Common myeloid progenitor, CD34-positive (primary cell): Measurements from ENCODE around the gene IQCN.

Experiments used
- CTCF ChIA-PET: fragments of 350-600 bp; sonication (Branson Sonifier 250); formaldehyde crosslinking; loops from one replicate; lab custom pipeline; 2021; ENCODE audit warnings: antibody characterized with exemption; lab: Charles Lee
- POLR2A ChIA-PET: fragments of 350-600 bp; sonication (Branson Sonifier 250); formaldehyde crosslinking; loops from one replicate; lab custom pipeline; 2021; ENCODE audit warnings: antibody characterized with exemption; lab: Charles Lee
- DNase-seq, 3 donors: peaks; one replicate each; pipeline versions ENCODE4 v3.0.0 to v3.0.0-alpha.2; 2013
- H3K27ac ChIP-seq, 2 experiments: 1 replicate in 1 of 2; 2 replicates in 1 of 2; pipeline ENCODE4 v1.7.0; 2013; ENCODE audit warnings: inconsistent platforms in 2 of 2, low read length in 2 of 2, mild to moderate bottlenecking in 2 of 2, low read depth in 1 of 2, moderate library complexity in 1 of 2; ENCODE audit not compliant: severe bottlenecking in 2 of 2, insufficient read depth in 1 of 2, poor library complexity in 1 of 2
- H3K27me3 ChIP-seq, 5 experiments: replicated peaks in 2 of 5; 1 replicate in 3 of 5; 2 replicates in 2 of 5; pipeline versions ENCODE4 v1.6.1 to v1.7.0; 2013; ENCODE audit warnings: low read length in 4 of 5, mild to moderate bottlenecking in 2 of 5, moderate library complexity in 2 of 5, inconsistent platforms in 1 of 5; ENCODE audit not compliant: insufficient read depth in 5 of 5, control insufficient read depth in 4 of 5
- H3K36me3 ChIP-seq, 4 experiments: 1 replicate in 2 of 4; 2 replicates in 2 of 4; pipeline versions ENCODE4 v1.6.1 to v1.7.0; 2013; ENCODE audit warnings: low read length in 3 of 4, control low read depth in 1 of 4, mild to moderate bottlenecking in 1 of 4; ENCODE audit not compliant: control insufficient read depth in 4 of 4, insufficient read depth in 4 of 4
- H3K4me1 ChIP-seq, 4 experiments: 1 replicate in 3 of 4; 2 replicates in 1 of 4; pipeline versions ENCODE4 v1.6.1 to v1.7.1; 2013; ENCODE audit warnings: low read length in 3 of 4, mild to moderate bottlenecking in 3 of 4, control low read depth in 1 of 4, inconsistent platforms in 1 of 4, moderate library complexity in 1 of 4; ENCODE audit not compliant: control insufficient read depth in 4 of 4, insufficient read depth in 4 of 4; ENCODE audit errors: control extremely low read depth in 1 of 4
- H3K4me3 ChIP-seq, 7 experiments: 1 replicate in 4 of 7; 2 replicates in 3 of 7; pipeline versions ENCODE4 v1.5.1 to v1.7.0; 2013; ENCODE audit warnings: mild to moderate bottlenecking in 7 of 7, low read length in 6 of 7, moderate library complexity in 6 of 7, inconsistent platforms in 2 of 7, low read depth in 2 of 7, control low read depth in 1 of 7; ENCODE audit not compliant: insufficient read depth in 4 of 7, control insufficient read depth in 1 of 7; ENCODE audit errors: extremely low read depth in 1 of 7
- H3K9me3 ChIP-seq, 5 experiments: 1 replicate in 4 of 5; 2 replicates in 1 of 5; pipeline versions ENCODE4 v1.6.1 to v1.7.1; 2013; ENCODE audit warnings: low read length in 4 of 5, mild to moderate bottlenecking in 2 of 5, inconsistent platforms in 1 of 5, low read depth in 1 of 5, moderate library complexity in 1 of 5; ENCODE audit not compliant: control insufficient read depth in 4 of 5, insufficient read depth in 2 of 5; ENCODE audit errors: control extremely low read depth in 1 of 5
- WGBS: methylation state at CpG from one replicate; pipeline ENCODE4 v1.1.5; 2013; ENCODE audit not compliant: insufficient coverage; 5-methylcytosine and 5-hydroxymethylcytosine counted together

The IQCN gene

GRCh38 chr19:18281082-18282020 is 7.1 kb upstream of the IQCN start, which contains the start of gene JUND:
Gene JUND, minus strand, starts transcription at chr19:18281622. Its CDS starts 138 bp downstream, at chr19:18281484.
- POLR2A ChIA-PET: interaction anchor here (0.6 to 6.8 kb wide), 21 partner anchors 11 to 331 kb away, joined by 3 to 217 read pairs (median 5); partner anchors contain the start of genes LSM4 and MPV17L2
- WGBS: under 1% methylated on average over 94 of the region's 138 CpGs
- peak; percentile 98 to 99 (median 99) for DNase-seq
- Histone ChIP-seq H3K27me3 (no peaks in the 10 kb centered on the region), H3K27ac (peak within 1 kb of the TSS; percentile 98 to 99), H3K4me1 (peaks cover 3 to 42% (median 25%) of the 10 kb centered on the region in 4 experiments), H3K9me3 (no peaks in the 10 kb centered on the region), H3K4me3 (peak within 1 kb of the TSS; percentile 86 to 100 (median 99)), H3K36me3 (peaks cover 3 to 18% (median 11%) of the 10 kb centered on the region in 4 experiments)
- CTCF ChIA-PET: interaction anchor here (0.6 to 16.0 kb wide), 10 partner anchors 10 to 998 kb away, joined by 3 to 354 read pairs (median 4); partner anchors contain the start of genes LSM4 and SSBP4

- Histone ChIP-seq H3K9me3 (no peaks in the 10 kb centered on the region), H3K27me3 (no peaks in the 10 kb centered on the region), H3K4me1 (peaks cover 3 to 40% (median 27%) of the 10 kb centered on the region in 4 experiments), H3K36me3 (peaks cover 3 to 24% (median 15%) of the 10 kb centered on the region in 4 experiments), H3K27ac (peak overlapping the region; percentile 98 to 99), H3K4me3 (peak overlapping the region; percentile 86 to 100 (median 99))
- CTCF ChIA-PET: interaction anchor here (0.6 to 16.0 kb wide), 12 partner anchors 11 to 138 kb away, joined by 3 to 354 read pairs (median 4); partner anchors contain the start of genes LSM4 and SSBP4
- POLR2A ChIA-PET: interaction anchor here (0.6 to 6.8 kb wide), 14 partner anchors 11 to 266 kb away, joined by 3 to 217 read pairs (median 6); partner anchors contain the start of gene LSM4
- DNase-seq: peak in 2 of 3 donors; percentile 81 to 84
- WGBS: under 1% methylated on average over 66 of the region's 111 CpGs
Measured at GRCh38 chr19:18280247-18281081, 6.2 kb upstream of the IQCN start.

- ChIA-PET POLR2A (interaction anchor here (0.6 to 6.8 kb wide), 12 partner anchors 12 to 132 kb away, joined by 3 to 217 read pairs (median 4); partner anchors contain the start of gene LSM4), CTCF (interaction anchor here (0.6 to 16.0 kb wide), 17 partner anchors 11 to 139 kb away, joined by 3 to 354 read pairs (median 4); partner anchors contain the start of genes LSM4 and SSBP4)
- Histone ChIP-seq H3K27ac (peak overlapping the region; percentile 98 to 99), H3K36me3 (peaks cover 3 to 31% (median 17%) of the 10 kb centered on the region in 4 experiments), H3K4me3 (peak overlapping the region; percentile 86 to 100 (median 99)), H3K4me1 (peaks cover 3 to 40% (median 25%) of the 10 kb centered on the region in 4 experiments), H3K27me3 (no peaks in the 10 kb centered on the region), H3K9me3 (no peaks in the 10 kb centered on the region)
- peak; percentile 89 to 95 (median 93) for DNase-seq
- WGBS: 0% methylated on average over 20 of the region's 55 CpGs
Measured at GRCh38 chr19:18279516-18280246, 5.4 kb upstream of the IQCN start.

- H3K4me3 ChIP-seq: peak overlapping the region; percentile 44 to 100 (median 99)
Measured at GRCh38 chr19:18279266-18279515, 4.9 kb upstream of the IQCN start.

GRCh38 chr19:18278521-18279265 is 4.4 kb upstream of the IQCN start:
- Histone ChIP-seq H3K4me1 (peaks cover 3 to 37% (median 23%) of the 10 kb centered on the region in 4 experiments), H3K4me3 (peak overlapping the region; percentile 44 to 100 (median 99)), H3K27me3 (no peaks in the 10 kb centered on the region), H3K9me3 (no peaks in the 10 kb centered on the region), H3K36me3 (peaks cover 3 to 35% (median 20%) of the 10 kb centered on the region in 4 experiments), H3K27ac (peak overlapping the region; percentile 98 to 99)
- ChIA-PET POLR2A (interaction anchor here (0.8 to 6.8 kb wide), 12 partner anchors 13 to 136 kb away, joined by 3 to 217 read pairs (median 8); partner anchors contain the start of gene LSM4), CTCF (interaction anchor here (0.6 to 16.0 kb wide), 22 partner anchors 10 to 114 kb away, joined by 3 to 354 read pairs (median 4); partner anchors contain the start of gene LSM4)
- WGBS: 86% methylated on average over 9 of the region's 10 CpGs
- DNase-seq: peak; percentile 80 to 89 (median 82)

More at GRCh38 chr19:18279266-18279515, 4.9 kb upstream of the IQCN start:
- H3K36me3 ChIP-seq: peaks cover 3 to 35% (median 20%) of the 10 kb centered on the region in 4 experiments
- CTCF ChIA-PET: interaction anchor here (0.6 to 16.0 kb wide), 16 partner anchors 12 to 114 kb away, joined by 3 to 354 read pairs (median 4); partner anchors contain the start of gene LSM4
- H3K4me1 ChIP-seq: peaks cover 3 to 37% (median 23%) of the 10 kb centered on the region in 4 experiments
- WGBS: 14% methylated on average over 3 of the region's 5 CpGs
- H3K9me3 ChIP-seq: no peaks in the 10 kb centered on the region
- peak overlapping the region; percentile 98 to 99 for H3K27ac ChIP-seq
- POLR2A ChIA-PET: interaction anchor here (0.7 to 6.8 kb wide), 9 partner anchors 13 to 135 kb away, joined by 3 to 217 read pairs (median 10); partner anchors contain the start of gene LSM4
- peak in 1 of 3 donors; percentile 74 for DNase-seq
- H3K27me3 ChIP-seq: no peaks in the 10 kb centered on the region
